Ovary (tissue), 3 donors: ENCODE data around the gene L2HGDH.

ENCODE experiments used
- CTCF ChIP-seq, 3 donors: fragments of 450-650 bp in 2 of 3; fragments of 200-600 bp in 1 of 3; IDR thresholded peaks; one replicate each; pipeline versions ENCODE4 v1.5.1 to v1.8.0; 2016 to 2022; ENCODE audit warnings: antibody characterized with exemption in 3 of 3, mild to moderate bottlenecking in 1 of 3
- EP300 ChIP-seq: sonication (generic); formaldehyde crosslinking; IDR thresholded peaks from one replicate; pipeline ENCODE4 v1.6.1; 2017; ENCODE audit warnings: antibody characterized with exemption
- POLR2A ChIP-seq: fragments of 450-650 bp; IDR thresholded peaks from one replicate; pipeline ENCODE4 v1.6.1; 2017; ENCODE audit warnings: antibody characterized with exemption, mild to moderate bottlenecking, moderate library complexity
- donor health status: DM: no; HTN: no; CAD: no.

- TF ChIP-seq CTCF (IDR thresholded peaks at IDR 0.05) (no peak), POLR2A (peak; percentile 14), EP300 (no peak)
Observed at GRCh38 chr14:50230701-50231474, 81.1 kb downstream of the L2HGDH start.
